MM.1S (cell line): Measurements from ENCODE around the gene ZHX3.

ENCODE experiments used
- CTCF ChIP-seq: fragments of 300-600 bp; sonication (generic); IDR thresholded peaks from 2 replicates; pipeline ENCODE4 v1.5.1; 2016; ENCODE audit warnings: antibody characterized with exemption, low read length, mixed read lengths
- EZH2 ChIP-seq: fragments of 300-600 bp; sonication (generic); optimal IDR thresholded peaks from 2 replicates; pipeline ENCODE3; 2017; ENCODE audit warnings: low read depth, mild to moderate bottlenecking, antibody characterized with exemption, low read length, mixed read lengths

- TF ChIP-seq CTCF (no peak), EZH2 (no peak)
Measured at GRCh38 chr20:41335591-41335990, 18.1 kb upstream of the ZHX3 start.
